Tracheal epithelial cell (primary cell): ENCODE results near the gene MRPS25. TPM values are rescaled to one million over a fixed set of nuclear protein-coding genes. Genes with fewer than 3 reads are reported as not detected.

Experiments used
- total RNA-seq: library from RNA; depleted of rRNA; stranded (reverse); fragments of >200 nt; gene quantifications from 2 replicates; pipeline ENCODE4 v1.2.1, GENCODE V29; 2014

MRPS25 gene
- 17.3 and 19.5 TPM in 2 replicates for total RNA-seq

DNA sequence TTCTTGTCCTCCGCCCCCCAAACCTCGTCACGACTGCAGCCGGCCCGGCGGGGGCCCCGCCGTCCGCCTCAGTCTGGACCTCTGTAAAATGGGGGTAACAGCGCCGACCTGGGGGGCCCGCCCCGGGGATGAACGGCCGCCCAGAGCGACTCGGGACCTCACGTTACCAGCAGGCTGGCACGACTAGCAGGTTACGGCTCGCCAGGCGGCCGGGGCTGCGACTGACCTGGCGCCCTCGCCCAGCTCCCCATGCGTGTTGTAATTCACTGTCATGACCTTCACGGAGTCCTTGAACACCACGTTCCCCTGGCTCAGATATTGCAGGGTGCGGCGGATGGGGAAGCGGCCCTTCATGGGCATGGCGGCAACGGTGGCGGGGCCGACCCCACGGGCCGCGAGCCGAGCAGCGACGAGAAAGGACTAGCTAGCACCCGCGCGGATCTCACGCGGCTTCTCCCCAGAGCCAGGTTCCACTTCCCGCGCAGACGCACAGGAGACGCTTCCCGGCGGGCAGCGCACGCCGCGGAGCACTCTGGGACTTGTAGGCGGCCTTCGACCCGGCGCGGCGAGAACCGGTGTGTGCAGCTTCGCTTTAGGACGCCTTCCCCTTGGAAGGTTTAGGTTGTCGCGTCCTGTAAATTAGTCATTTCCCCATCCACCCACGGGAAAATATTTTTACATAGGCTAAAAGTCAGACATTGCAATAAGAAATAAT, at the start of gene MRPS25:
TSS of gene MRPS25 (minus strand) at position 481 of the 715 bp plus-strand sequence. CDS start at position 360, 121 bp downstream.

DNA sequence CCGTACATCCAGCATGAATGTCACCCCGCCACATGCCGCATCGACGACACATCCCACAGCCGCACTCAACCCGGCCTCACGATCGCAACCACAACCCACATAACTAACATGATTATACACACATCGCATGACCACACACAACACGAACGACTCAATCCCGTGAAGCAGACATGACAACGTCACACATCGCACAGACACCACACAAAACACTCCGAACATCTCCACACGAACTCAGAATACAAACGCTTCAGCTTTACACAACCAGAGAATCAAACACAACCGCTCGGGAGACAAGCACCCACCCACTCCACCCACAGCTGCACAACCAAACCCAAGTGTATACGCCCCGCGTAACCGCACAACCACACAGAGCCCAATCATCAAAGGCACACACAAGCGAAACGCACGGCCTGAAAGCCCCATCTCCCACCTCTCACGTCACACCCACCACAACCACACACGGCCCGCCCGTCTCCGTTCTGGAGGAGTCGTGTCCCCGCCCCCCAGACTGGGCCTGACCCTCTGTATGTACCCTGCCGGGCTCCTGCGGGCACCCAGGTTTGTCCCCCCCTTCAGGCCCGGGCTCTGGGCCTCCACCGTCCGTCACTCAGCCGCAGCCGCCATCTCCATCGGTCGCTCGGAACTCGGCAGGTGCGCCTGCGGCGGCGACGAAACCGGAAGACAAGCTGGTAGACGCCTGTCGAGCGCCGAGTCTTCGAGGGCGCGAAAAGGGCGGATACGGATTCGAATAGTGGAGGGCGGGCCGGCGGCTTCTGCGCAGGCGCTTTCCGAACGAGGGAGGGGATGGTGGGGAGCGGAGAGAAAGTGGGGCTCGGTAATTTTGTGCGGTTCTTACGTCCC, 33.6 kb upstream of the MRPS25 start, which contains the start of gene RBSN:
TSS of gene RBSN (minus strand) at position 646 of the 861 bp plus-strand sequence. CDS start 3,028 bp downstream, outside the sequence.

Other genes with a start within 250 kb of the MRPS25 start
- under 0.01 and 0.96 TPM in 2 replicates for gene FGD5, start 246.4 kb downstream of the MRPS25 start, total RNA-seq
- gene NR2C2, start 117.7 kb downstream of the MRPS25 start, total RNA-seq: 12.5 and 18.1 TPM in 2 replicates
- 18.8 and 23.2 TPM in 2 replicates for gene RBSN, start 33.8 kb upstream of the MRPS25 start, total RNA-seq
- 42.6 and 52.1 TPM in 2 replicates for gene CAPN7, start 140.9 kb upstream of the MRPS25 start, total RNA-seq